Neutrophil (primary cell): ENCODE measurements around the gene NDC80.

ENCODE experiments used
- H3K27ac ChIP-seq: fragments of 200-600 bp; sonication (generic); 2 replicates; pipeline ENCODE4 v1.5.1; 2016; ENCODE audit warnings: mild to moderate bottlenecking, moderate library complexity
- H3K27me3 ChIP-seq: fragments of 200-600 bp; sonication (generic); 2 replicates; pipeline ENCODE4 v1.6.0; 2016; ENCODE audit warnings: mild to moderate bottlenecking
- H3K36me3 ChIP-seq: fragments of 200-600 bp; sonication (generic); 2 replicates; pipeline ENCODE4 v1.5.1; 2017
- H3K4me1 ChIP-seq, 2 experiments: fragments of 200-600 bp in 1 of 2; sonication (generic) in 1 of 2; 1 replicate in 1 of 2; 2 replicates in 1 of 2; pipeline versions ENCODE4 v1.5.1 to v1.6.1; 2013 to 2016; ENCODE audit warnings: low read depth in 1 of 2, low read length in 1 of 2, mild to moderate bottlenecking in 1 of 2, moderate library complexity in 1 of 2; ENCODE audit not compliant: control insufficient read depth in 1 of 2, insufficient read depth in 1 of 2
- H3K4me3 ChIP-seq, 2 experiments: fragments of 200-600 bp in 1 of 2; sonication (generic) in 1 of 2; 1 replicate in 1 of 2; 2 replicates in 1 of 2; pipeline ENCODE4 v1.5.1; 2013 to 2016; ENCODE audit warnings: low read depth in 1 of 2, low read length in 1 of 2, mild to moderate bottlenecking in 1 of 2, moderate library complexity in 1 of 2
- H3K9me3 ChIP-seq: fragments of 200-600 bp; sonication (generic); 2 replicates; pipeline ENCODE4 v1.5.1; 2016
- CTCF ChIP-seq: fragments of 200-600 bp; sonication (generic); IDR thresholded peaks from 2 replicates; pipeline ENCODE4 v1.5.1; 2016; ENCODE audit warnings: antibody characterized with exemption

Gene NDC80

DNA sequence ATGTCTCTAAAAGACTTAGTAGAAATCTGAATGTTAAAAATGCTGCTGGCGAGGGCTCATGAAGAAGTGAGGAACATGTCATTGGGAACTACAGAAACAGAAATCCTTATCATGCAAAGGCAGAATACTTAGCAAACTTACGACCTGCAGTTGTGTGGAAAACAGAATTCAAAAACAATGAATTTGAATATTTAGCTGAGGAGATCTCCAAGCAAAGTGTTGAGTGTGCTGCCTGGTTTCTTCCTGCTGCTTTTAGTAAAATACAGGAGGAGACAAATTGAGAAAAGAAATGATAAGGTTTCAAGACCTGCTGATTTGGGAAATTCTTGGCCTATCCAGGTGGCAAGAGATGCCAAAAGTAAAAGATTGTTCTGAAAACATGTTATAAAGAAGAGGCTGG is 38.6 kb upstream of the NDC80 start:
- H3K4me3 ChIP-seq, result no peak overlapping the region
- H3K9me3 ChIP-seq, result no peaks in the 10 kb centered on the region
- peaks cover 0 to 4% of the 10 kb centered on the region in 2 experiments for H3K4me1 ChIP-seq
- no peak overlapping the region for H3K27ac ChIP-seq
- TF ChIP-seq CTCF, result no peak
- no peaks in the 10 kb centered on the region for H3K27me3 ChIP-seq
- no peaks in the 10 kb centered on the region for H3K36me3 ChIP-seq

- no peak for TF ChIP-seq CTCF
- Histone ChIP-seq H3K36me3 (peaks cover 7% of the 10 kb centered on the region), H3K4me3 (no peak overlapping the region), H3K4me1 (peaks cover 0 to 4% of the 10 kb centered on the region in 2 experiments), H3K27me3 (no peaks in the 10 kb centered on the region), H3K9me3 (no peaks in the 10 kb centered on the region), H3K27ac (no peak overlapping the region)
Observed at GRCh38 chr18:2534906-2535305, 36.5 kb upstream of the NDC80 start.

GRCh38 chr18:2535419-2535910 is 35.9 kb upstream of the NDC80 start:
- Histone ChIP-seq H3K4me3 (no peak overlapping the region), H3K27ac (no peak overlapping the region), H3K36me3 (peaks cover 7% of the 10 kb centered on the region), H3K9me3 (no peaks in the 10 kb centered on the region), H3K27me3 (no peaks in the 10 kb centered on the region), H3K4me1 (peaks cover 0 to 4% of the 10 kb centered on the region in 2 experiments)
- TF ChIP-seq CTCF, result no peak

GRCh38 chr18:2536063-2536462 is 35.3 kb upstream of the NDC80 start:
- Histone ChIP-seq H3K4me3 (no peak overlapping the region), H3K4me1 (peaks cover 0 to 4% of the 10 kb centered on the region in 2 experiments), H3K9me3 (no peaks in the 10 kb centered on the region), H3K27ac (no peak overlapping the region), H3K36me3 (peaks cover 7% of the 10 kb centered on the region), H3K27me3 (no peaks in the 10 kb centered on the region)
- TF ChIP-seq CTCF, result no peak

DNA sequence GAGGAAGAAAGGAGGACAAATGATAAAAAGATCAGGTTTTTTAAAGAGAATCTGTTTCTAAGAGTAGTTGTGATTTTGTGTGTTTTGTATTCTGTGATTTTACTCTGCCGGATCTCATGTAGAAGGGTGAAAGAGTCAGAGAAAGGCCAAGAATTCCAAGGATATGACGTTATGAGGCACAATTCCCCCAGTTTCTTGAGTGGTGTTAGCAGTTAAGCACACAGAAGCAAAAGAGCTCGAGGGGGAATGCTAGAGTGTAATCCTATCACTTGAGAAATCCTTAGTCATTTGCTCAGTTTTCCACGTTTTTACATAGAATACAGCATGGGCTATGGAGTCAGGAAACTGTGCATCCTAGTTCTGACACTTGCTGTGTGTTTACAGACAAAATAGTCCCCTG is 34.9 kb upstream of the NDC80 start:
- Histone ChIP-seq H3K4me1 (peaks cover 0 to 4% of the 10 kb centered on the region in 2 experiments), H3K27ac (no peak overlapping the region)
- no peak for TF ChIP-seq CTCF

GRCh38 chr18:2537296-2537695 is 34.1 kb upstream of the NDC80 start:
- H3K9me3 ChIP-seq, result no peaks in the 10 kb centered on the region
- peaks cover 0 to 4% of the 10 kb centered on the region in 2 experiments for H3K4me1 ChIP-seq
- no peak overlapping the region for H3K4me3 ChIP-seq
- peaks cover 7% of the 10 kb centered on the region for H3K36me3 ChIP-seq
- H3K27ac ChIP-seq, result no peak overlapping the region
- no peaks in the 10 kb centered on the region for H3K27me3 ChIP-seq
- no peak for TF ChIP-seq CTCF

More for the DNA sequence above, 34.9 kb upstream of the NDC80 start:
- H3K36me3 ChIP-seq, result peaks cover 7% of the 10 kb centered on the region
- no peak overlapping the region for H3K4me3 ChIP-seq
- H3K27me3 ChIP-seq, result no peaks in the 10 kb centered on the region
- no peaks in the 10 kb centered on the region for H3K9me3 ChIP-seq
